ACC112 (cell line): Measurements from ENCODE around the gene SLC22A7.

ENCODE experiments used
- H2AFZ ChIP-seq: fragments of 200-600 bp; sonication (generic); one replicate; pipeline ENCODE4 v1.6.0; 2017; ENCODE audit warnings: antibody characterized with exemption, low read length; ENCODE audit not compliant: unreplicated experiment
- H3K27ac ChIP-seq: fragments of 200-600 bp; sonication (generic); 2 replicates; pipeline ENCODE4 v1.5.1; 2014; ENCODE audit warnings: low read depth, mild to moderate bottlenecking, antibody characterized with exemption, low read length, moderate library complexity
- H3K27me3 ChIP-seq: fragments of 200-600 bp; sonication (generic); 2 replicates; pipeline ENCODE4 v1.6.1; 2014; ENCODE audit warnings: mild to moderate bottlenecking, antibody characterized with exemption, low read length, moderate library complexity, mixed read lengths; ENCODE audit not compliant: insufficient read depth
- H3K36me3 ChIP-seq: fragments of 200-600 bp; sonication (generic); 2 replicates; pipeline ENCODE4 v1.6.1; 2016; ENCODE audit warnings: mild to moderate bottlenecking, antibody characterized with exemption, low read length, moderate library complexity, mixed read lengths; ENCODE audit not compliant: insufficient read depth
- H3K4me1 ChIP-seq: fragments of 200-600 bp; sonication (generic); one replicate; pipeline ENCODE4 v1.6.1; 2016; ENCODE audit warnings: low read length, mixed read lengths; ENCODE audit not compliant: insufficient read depth, unreplicated experiment, control insufficient read depth
- H3K4me3 ChIP-seq: fragments of 200-600 bp; sonication (generic); 2 replicates; pipeline ENCODE4 v1.5.1; 2014; ENCODE audit warnings: mild to moderate bottlenecking, low read depth, low read length
- H3K79me2 ChIP-seq: fragments of 200-600 bp; sonication (generic); one replicate; pipeline ENCODE4 v1.6.0; 2016; ENCODE audit warnings: low read length; ENCODE audit not compliant: control insufficient read depth, unreplicated experiment, insufficient read depth

SLC22A7 gene

DNA sequence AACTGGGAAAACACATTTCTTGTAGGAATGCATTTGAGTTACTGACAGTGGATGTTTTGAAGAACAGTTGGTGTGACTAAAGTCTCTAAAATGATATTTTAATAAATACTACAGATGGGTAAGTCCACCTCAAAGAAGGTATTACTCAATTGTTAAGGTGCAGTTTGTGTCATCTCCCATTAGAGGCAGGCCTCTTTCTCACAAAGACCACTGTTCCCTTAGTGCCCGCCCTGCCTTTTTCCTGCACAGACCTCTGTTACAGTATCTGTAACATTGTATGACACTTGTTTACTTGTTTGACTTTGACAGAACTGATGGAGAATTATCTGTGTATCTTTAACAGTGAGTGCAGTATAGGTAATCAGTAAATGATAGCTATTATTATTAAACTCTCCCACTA lies 15.8 kb downstream of the SLC22A7 start:
- H3K27ac ChIP-seq, result no peak overlapping the region
- H3K27me3 ChIP-seq, result peaks cover 45% of the 10 kb centered on the region
- H3K4me3 ChIP-seq, result no peak overlapping the region
- no peaks in the 10 kb centered on the region for H3K79me2 ChIP-seq
- H2AFZ ChIP-seq, result no peak overlapping the region
- H3K4me1 ChIP-seq, result peaks cover 5% of the 10 kb centered on the region
- no peaks in the 10 kb centered on the region for H3K36me3 ChIP-seq

DNA sequence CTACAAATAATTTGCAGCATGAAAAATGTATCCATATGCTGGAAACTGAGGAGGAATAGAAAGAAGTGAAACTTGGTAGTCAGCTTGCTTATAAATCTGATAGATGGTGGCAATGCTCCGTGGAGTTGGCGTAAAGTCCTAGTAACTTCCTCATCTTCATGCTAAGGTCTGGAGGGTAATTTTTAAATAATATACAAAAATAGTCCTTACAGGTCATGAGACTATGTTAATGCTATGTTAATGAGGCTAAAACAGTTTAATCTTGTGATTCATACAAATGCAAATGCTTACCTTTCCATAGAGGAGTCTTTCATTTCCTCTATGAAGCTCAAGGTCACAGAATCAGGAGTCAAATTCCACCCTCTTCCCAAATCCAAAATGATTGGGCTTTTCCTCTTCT lies 20.0 kb downstream of the SLC22A7 start:
- no peak overlapping the region for H2AFZ ChIP-seq
- no peaks in the 10 kb centered on the region for H3K36me3 ChIP-seq
- no peaks in the 10 kb centered on the region for H3K79me2 ChIP-seq
- no peak overlapping the region for H3K27ac ChIP-seq
- peaks cover 43% of the 10 kb centered on the region for H3K27me3 ChIP-seq
- no peak overlapping the region for H3K4me3 ChIP-seq
- no peaks in the 10 kb centered on the region for H3K4me1 ChIP-seq

- Histone ChIP-seq H3K4me1 (no peaks in the 10 kb centered on the region), H3K4me3 (no peak overlapping the region), H3K27me3 (no peaks in the 10 kb centered on the region), H2AFZ (no peak overlapping the region), H3K36me3 (no peaks in the 10 kb centered on the region), H3K27ac (no peak overlapping the region), H3K79me2 (no peaks in the 10 kb centered on the region)
Observed at GRCh38 chr6:43325876-43326275, 27.8 kb downstream of the SLC22A7 start.

DNA sequence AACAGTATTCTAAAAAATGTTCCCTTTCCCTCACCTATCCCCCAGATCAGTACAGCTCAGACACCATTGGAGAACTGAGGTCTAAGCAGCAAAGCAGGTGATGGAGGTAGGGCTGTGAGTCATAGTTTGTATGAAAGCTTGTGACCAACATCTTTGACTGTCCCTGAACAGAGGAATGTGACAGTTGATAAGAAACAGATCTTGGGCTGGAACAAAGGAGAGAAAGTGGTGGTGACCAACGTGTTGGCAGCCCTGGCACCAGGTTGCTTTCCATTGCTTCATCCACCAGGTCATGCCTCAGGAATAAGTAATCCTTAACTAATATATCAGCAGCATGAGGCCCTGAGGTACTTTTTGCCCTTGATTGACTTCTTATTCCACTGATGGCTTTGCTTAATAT lies 30.5 kb downstream of the SLC22A7 start:
- H3K4me3 ChIP-seq, result no peak overlapping the region
- H3K27ac ChIP-seq, result no peak overlapping the region
- no peaks in the 10 kb centered on the region for H3K27me3 ChIP-seq
- H3K36me3 ChIP-seq, result no peaks in the 10 kb centered on the region
- no peak overlapping the region for H2AFZ ChIP-seq
- no peaks in the 10 kb centered on the region for H3K4me1 ChIP-seq
- no peaks in the 10 kb centered on the region for H3K79me2 ChIP-seq

DNA sequence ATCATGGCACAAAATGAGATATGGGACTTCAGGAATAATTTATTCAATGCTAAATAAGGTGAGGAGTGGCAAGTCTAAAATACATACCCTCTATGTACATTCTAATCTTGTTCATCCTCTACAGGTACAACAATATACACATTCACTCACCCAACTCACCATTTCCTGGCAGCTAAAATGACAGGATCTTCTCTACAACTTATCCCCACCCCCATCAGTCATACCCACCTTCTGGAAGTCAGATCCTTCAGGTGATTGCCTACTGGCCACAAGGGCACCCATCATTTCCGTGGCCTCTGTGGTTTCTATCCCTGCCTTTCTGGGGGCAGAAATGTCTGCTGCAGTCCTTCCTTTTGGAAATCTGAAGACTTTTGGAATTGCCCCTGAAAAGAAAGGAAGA lies 33.4 kb downstream of the SLC22A7 start:
- Histone ChIP-seq H3K36me3 (no peaks in the 10 kb centered on the region), H3K79me2 (no peaks in the 10 kb centered on the region), H3K4me1 (no peaks in the 10 kb centered on the region), H3K27ac (no peak overlapping the region), H2AFZ (no peak overlapping the region), H3K4me3 (no peak overlapping the region), H3K27me3 (no peaks in the 10 kb centered on the region)

GRCh38 chr6:43331891-43332290 lies 33.8 kb downstream of the SLC22A7 start:
- H3K4me3 ChIP-seq, result no peak overlapping the region
- H3K27ac ChIP-seq, result no peak overlapping the region
- no peaks in the 10 kb centered on the region for H3K27me3 ChIP-seq
- H2AFZ ChIP-seq, result no peak overlapping the region
- H3K79me2 ChIP-seq, result no peaks in the 10 kb centered on the region
- no peaks in the 10 kb centered on the region for H3K36me3 ChIP-seq
- H3K4me1 ChIP-seq, result no peaks in the 10 kb centered on the region

DNA sequence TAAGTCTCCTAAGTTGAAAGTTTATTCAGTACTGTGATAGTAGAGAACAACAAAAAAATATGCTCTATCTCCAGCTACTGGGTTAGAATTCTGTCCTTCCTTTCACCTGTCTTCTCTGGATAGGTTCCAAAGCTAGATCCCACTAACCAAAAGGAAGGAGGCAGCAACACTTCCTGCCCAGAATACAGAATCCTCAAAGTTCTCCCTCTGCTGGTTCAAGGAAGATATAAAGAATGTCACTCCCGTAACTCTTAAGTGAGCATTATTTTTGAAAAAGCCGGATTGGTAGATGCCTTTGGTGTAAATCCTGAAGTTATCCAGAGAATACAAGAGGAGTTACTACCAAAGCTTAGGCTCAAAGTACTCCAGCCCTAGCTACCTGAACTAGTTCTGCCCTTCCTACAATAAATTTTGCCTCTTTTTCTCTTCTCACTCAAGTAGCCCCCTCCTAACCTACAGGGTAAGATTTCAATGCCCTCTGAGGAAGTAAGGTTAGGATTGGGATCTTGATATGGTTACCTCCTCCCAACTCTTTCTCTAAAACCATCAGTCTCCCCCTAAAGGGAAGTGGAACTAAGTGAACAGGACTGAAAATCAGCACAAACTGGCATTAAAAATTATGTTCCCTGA lies 36.5 kb downstream of the SLC22A7 start:
- Histone ChIP-seq H2AFZ (no peak overlapping the region), H3K36me3 (0 out of 2 replicates have a peak, but pooled peaks cover under 1% of the 10 kb centered on the region), H3K27ac (no peak overlapping the region), H3K79me2 (no peaks in the 10 kb centered on the region), H3K4me3 (no peak overlapping the region), H3K4me1 (no peaks in the 10 kb centered on the region), H3K27me3 (no peaks in the 10 kb centered on the region)

- H3K27ac ChIP-seq, result no peak overlapping the region
- H2AFZ ChIP-seq, result no peak overlapping the region
- H3K4me3 ChIP-seq, result no peak overlapping the region
- no peaks in the 10 kb centered on the region for H3K4me1 ChIP-seq
- peaks cover 9% of the 10 kb centered on the region; the same call in 1 of the 2 replicates for H3K36me3 ChIP-seq
- H3K79me2 ChIP-seq, result no peaks in the 10 kb centered on the region
- no peaks in the 10 kb centered on the region for H3K27me3 ChIP-seq
Observed at GRCh38 chr6:43335469-43335868, 37.4 kb downstream of the SLC22A7 start.

GRCh38 chr6:43336382-43336781 lies 38.3 kb downstream of the SLC22A7 start:
- Histone ChIP-seq H3K79me2 (no peaks in the 10 kb centered on the region), H3K27ac (no peak overlapping the region), H3K4me3 (no peak overlapping the region), H3K36me3 (peaks cover 13% of the 10 kb centered on the region; the same call in 1 of the 2 replicates), H2AFZ (no peak overlapping the region), H3K4me1 (no peaks in the 10 kb centered on the region), H3K27me3 (no peaks in the 10 kb centered on the region)

DNA sequence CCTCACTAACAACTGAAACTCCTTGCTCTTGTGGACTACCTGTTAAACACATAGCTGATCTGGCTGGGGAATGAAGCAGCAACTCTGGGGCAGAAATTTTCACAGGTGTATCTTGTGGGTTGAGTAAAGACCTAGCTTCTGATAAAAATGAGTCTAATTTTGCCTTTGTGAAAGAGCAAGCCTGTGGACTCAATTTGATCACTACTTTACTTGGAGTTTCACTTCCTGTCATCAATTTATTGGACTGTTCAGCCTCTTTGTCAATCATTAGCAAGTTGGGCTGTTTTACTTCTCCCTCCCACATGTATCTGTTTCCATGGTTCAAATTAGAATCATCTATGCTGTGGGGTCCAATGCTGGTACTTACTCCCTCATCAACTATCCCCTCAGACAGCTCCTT lies 40.2 kb downstream of the SLC22A7 start:
- Histone ChIP-seq H3K36me3 (peaks cover 18% of the 10 kb centered on the region), H3K4me3 (no peak overlapping the region), H3K27me3 (no peaks in the 10 kb centered on the region), H3K79me2 (no peaks in the 10 kb centered on the region), H3K4me1 (no peaks in the 10 kb centered on the region), H2AFZ (no peak overlapping the region), H3K27ac (no peak overlapping the region)

DNA sequence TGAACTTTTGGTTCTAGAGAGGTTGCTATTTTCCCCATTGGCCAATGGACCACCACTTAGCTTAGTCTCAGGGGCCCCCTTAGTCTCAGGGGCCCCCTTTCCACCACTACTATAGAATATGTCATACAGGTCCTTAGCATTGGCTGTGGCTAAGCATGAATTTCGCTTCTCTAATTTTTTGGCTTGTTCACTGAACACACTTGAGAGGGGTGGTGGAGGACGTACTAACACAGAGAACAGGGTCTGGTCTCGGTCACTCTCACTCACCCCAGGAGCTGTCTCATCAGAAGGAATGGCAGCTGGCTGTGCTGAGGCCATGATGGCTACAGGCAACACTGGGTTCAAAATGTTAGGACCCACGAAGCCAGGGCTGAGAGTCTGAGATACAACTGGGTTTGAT lies 41.1 kb downstream of the SLC22A7 start:
- Histone ChIP-seq H3K79me2 (no peaks in the 10 kb centered on the region), H3K27ac (no peak overlapping the region), H3K27me3 (no peaks in the 10 kb centered on the region), H3K4me3 (no peak overlapping the region), H3K36me3 (peaks cover 18% of the 10 kb centered on the region), H3K4me1 (no peaks in the 10 kb centered on the region), H2AFZ (no peak overlapping the region)
